Mesodermal cell (in vitro differentiated cells): ENCODE results near the gene KRT37. TPM values are rescaled to one million over a fixed set of nuclear protein-coding genes. Genes with fewer than 3 reads are reported as not detected.

Experiments used
- H3K27ac ChIP-seq: 2 replicates; pipeline ENCODE4 v1.7.0; 2013; ENCODE audit warnings: mild to moderate bottlenecking, low read depth, low read length, moderate library complexity; ENCODE audit not compliant: severe bottlenecking
- H3K36me3 ChIP-seq: 2 replicates; pipeline ENCODE4 v1.7.1; 2013; ENCODE audit warnings: mild to moderate bottlenecking, low read length, moderate library complexity; ENCODE audit not compliant: control insufficient read depth, insufficient read depth
- H3K4me1 ChIP-seq: one replicate; pipeline ENCODE4 v1.7.1; 2013; ENCODE audit warnings: mild to moderate bottlenecking, low read length; ENCODE audit not compliant: insufficient read depth, control insufficient read depth, poor library complexity, severe bottlenecking
- H3K4me3 ChIP-seq: 2 replicates; pipeline ENCODE4 v1.7.0; 2013; ENCODE audit warnings: low read length, control low read depth, mild to moderate bottlenecking; ENCODE audit not compliant: insufficient read depth, poor library complexity, severe bottlenecking; ENCODE audit errors: extremely low read depth
- H3K9me3 ChIP-seq: 2 replicates; pipeline ENCODE4 v1.7.1; 2013; ENCODE audit warnings: mild to moderate bottlenecking, low read length, moderate library complexity; ENCODE audit not compliant: control insufficient read depth
- WGBS, 2 experiments: methylation state at CpG; one replicate each; pipeline ENCODE4 v1.1.5; 2013; ENCODE audit warnings: missing lambda C conversion rate in 2 of 2; ENCODE audit not compliant: insufficient coverage in 2 of 2; 5-methylcytosine and 5-hydroxymethylcytosine counted together
- polyA plus RNA-seq, 2 experiments: library from polyadenylated mRNA; stranded (reverse); fragments of 50-300 nt; gene quantifications; one replicate each; pipeline ENCODE4 v1.2.3, GENCODE V29; 2013

Gene KRT37
- polyA plus RNA-seq (2013, experiment 1 of 2), result not detected
- not detected for polyA plus RNA-seq (2013, experiment 2 of 2)

- WGBS, 2 experiments, result 95 to 98% methylated on average over 11 to 12 of the region's 13 CpGs
Observed at GRCh38 chr17:41424111-41424635, at the start of gene KRT37. TSS of gene KRT37 (minus strand) at chr17:41424585. CDS start at chr17:41424523, 62 bp downstream.

GRCh38 chr17:41468346-41468745, 44.0 kb upstream of the KRT37 start:
- no peaks in the 10 kb centered on the region for H3K4me1 ChIP-seq
- H3K27ac ChIP-seq, result no peak overlapping the region
- H3K36me3 ChIP-seq, result no peaks in the 10 kb centered on the region
- H3K9me3 ChIP-seq, result peaks cover 5% of the 10 kb centered on the region
- no peak overlapping the region for H3K4me3 ChIP-seq

More at GRCh38 chr17:41424111-41424635, at the start of gene KRT37:
- Histone ChIP-seq H3K4me1 (peaks cover 23% of the 10 kb centered on the region), H3K36me3 (no peaks in the 10 kb centered on the region), H3K9me3 (no peaks in the 10 kb centered on the region), H3K27ac (no peak within 1 kb of the TSS), H3K4me3 (no peak within 1 kb of the TSS)

- Histone ChIP-seq H3K4me1 (no peaks in the 10 kb centered on the region), H3K27ac (no peak overlapping the region), H3K36me3 (no peaks in the 10 kb centered on the region), H3K9me3 (peaks cover 5% of the 10 kb centered on the region), H3K4me3 (no peak overlapping the region)
- WGBS, 2 experiments, result 70 to 75% methylated on average over 1 to 2 of the region's 4 CpGs
Observed at GRCh38 chr17:41467561-41467960, 43.2 kb upstream of the KRT37 start.

- Histone ChIP-seq H3K27ac (no peak within 1 kb of the TSS), H3K4me3 (no peak within 1 kb of the TSS), H3K36me3 (no peaks in the 10 kb centered on the region), H3K9me3 (peaks cover 3% of the 10 kb centered on the region), H3K4me1 (no peaks in the 10 kb centered on the region)
- 91 to 96% methylated on average over 12 to 13 of the region's 14 CpGs for WGBS, 2 experiments
Observed at GRCh38 chr17:41466988-41467387, 42.6 kb upstream of the KRT37 start, which contains the start of gene KRT32. TSS of gene KRT32 (minus strand) at chr17:41467386. CDS start at chr17:41467325, 61 bp downstream.

GRCh38 chr17:41464682-41465081, 40.3 kb upstream of the KRT37 start:
- no peaks in the 10 kb centered on the region for H3K9me3 ChIP-seq
- WGBS, 2 experiments, result 72 to 90% methylated on average over 2 to 3 of the region's 6 CpGs
- H3K4me1 ChIP-seq, result no peaks in the 10 kb centered on the region
- H3K36me3 ChIP-seq, result no peaks in the 10 kb centered on the region
- H3K27ac ChIP-seq, result no peak overlapping the region
- no peak overlapping the region for H3K4me3 ChIP-seq

- 93 to 95% methylated on average over 10 to 11 of the region's 11 CpGs for WGBS, 2 experiments
- Histone ChIP-seq H3K9me3 (no peaks in the 10 kb centered on the region), H3K36me3 (no peaks in the 10 kb centered on the region), H3K4me1 (no peaks in the 10 kb centered on the region), H3K27ac (no peak overlapping the region), H3K4me3 (no peak overlapping the region)
Observed at GRCh38 chr17:41464173-41464572, 39.8 kb upstream of the KRT37 start.

- Histone ChIP-seq H3K36me3 (no peaks in the 10 kb centered on the region), H3K9me3 (no peaks in the 10 kb centered on the region), H3K4me1 (no peaks in the 10 kb centered on the region), H3K27ac (no peak overlapping the region), H3K4me3 (no peak overlapping the region)
- WGBS, 2 experiments, result 93 to 100% methylated on average over 7 of the region's 8 CpGs
Observed at GRCh38 chr17:41463746-41464145, 39.4 kb upstream of the KRT37 start.

- H3K27ac ChIP-seq, result no peak overlapping the region
- 73% methylated on average over 9 to 15 of the region's 15 CpGs for WGBS, 2 experiments
- H3K4me1 ChIP-seq, result no peaks in the 10 kb centered on the region
- H3K9me3 ChIP-seq, result no peaks in the 10 kb centered on the region
- H3K36me3 ChIP-seq, result no peaks in the 10 kb centered on the region
- H3K4me3 ChIP-seq, result no peak overlapping the region
Observed at GRCh38 chr17:41462705-41463104, 38.3 kb upstream of the KRT37 start.

- WGBS, 2 experiments, result 87 to 88% methylated on average over 3 to 4 of the region's 4 CpGs
- no peaks in the 10 kb centered on the region for H3K36me3 ChIP-seq
- no peak overlapping the region for H3K27ac ChIP-seq
- no peak overlapping the region for H3K4me3 ChIP-seq
- H3K4me1 ChIP-seq, result no peaks in the 10 kb centered on the region
- H3K9me3 ChIP-seq, result no peaks in the 10 kb centered on the region
Observed at GRCh38 chr17:41457676-41458075, 33.3 kb upstream of the KRT37 start.

GRCh38 chr17:41456204-41456603, 31.8 kb upstream of the KRT37 start:
- Histone ChIP-seq H3K4me1 (no peaks in the 10 kb centered on the region), H3K4me3 (no peak overlapping the region), H3K9me3 (peaks cover 2% of the 10 kb centered on the region), H3K27ac (no peak overlapping the region), H3K36me3 (no peaks in the 10 kb centered on the region)
- WGBS, 2 experiments, result 60 to 67% methylated on average over 1 of the region's 3 CpGs

- 88% methylated on average over 1 of the region's 1 CpG; no CpG with 5 or more reads in 1 of the 2 experiments for WGBS, 2 experiments
- no peaks in the 10 kb centered on the region for H3K4me1 ChIP-seq
- no peak overlapping the region for H3K27ac ChIP-seq
- peaks cover 4% of the 10 kb centered on the region for H3K9me3 ChIP-seq
- H3K36me3 ChIP-seq, result no peaks in the 10 kb centered on the region
- H3K4me3 ChIP-seq, result no peak overlapping the region
Observed at GRCh38 chr17:41455236-41455635, 30.9 kb upstream of the KRT37 start.
